Measurements from ENCODE around the gene PLEKHA8.

- no peak for TF ChIP-seq CTCF (IDR thresholded peaks at IDR 0.05)
- TF ChIP-seq POLR2A (IDR thresholded peaks at IDR 0.05) = no peak
Observed at GRCh38 chr7:30020535-30020934, 7.7 kb upstream of the PLEKHA8 start.

Measured in adrenal gland (tissue), 5 donors.